Myocyte (in vitro differentiated cells): ENCODE measurements around the gene FAM107A. TPM values are rescaled to one million over a fixed set of nuclear protein-coding genes. Genes with fewer than 3 reads are reported as not detected.

Experiments
- DNase-seq: peaks from one replicate; pipeline ENCODE4 v3.0.0-alpha.2; 2012; ENCODE audit warnings: low read depth
- total RNA-seq: library from RNA; depleted of rRNA; stranded (reverse); fragments of >200 nt; gene quantifications from 2 replicates; pipeline ENCODE4 v1.2.3, GENCODE V29; 2014

Gene FAM107A
- total RNA-seq, 1 donor from 2014 or later = not detected

DNA sequence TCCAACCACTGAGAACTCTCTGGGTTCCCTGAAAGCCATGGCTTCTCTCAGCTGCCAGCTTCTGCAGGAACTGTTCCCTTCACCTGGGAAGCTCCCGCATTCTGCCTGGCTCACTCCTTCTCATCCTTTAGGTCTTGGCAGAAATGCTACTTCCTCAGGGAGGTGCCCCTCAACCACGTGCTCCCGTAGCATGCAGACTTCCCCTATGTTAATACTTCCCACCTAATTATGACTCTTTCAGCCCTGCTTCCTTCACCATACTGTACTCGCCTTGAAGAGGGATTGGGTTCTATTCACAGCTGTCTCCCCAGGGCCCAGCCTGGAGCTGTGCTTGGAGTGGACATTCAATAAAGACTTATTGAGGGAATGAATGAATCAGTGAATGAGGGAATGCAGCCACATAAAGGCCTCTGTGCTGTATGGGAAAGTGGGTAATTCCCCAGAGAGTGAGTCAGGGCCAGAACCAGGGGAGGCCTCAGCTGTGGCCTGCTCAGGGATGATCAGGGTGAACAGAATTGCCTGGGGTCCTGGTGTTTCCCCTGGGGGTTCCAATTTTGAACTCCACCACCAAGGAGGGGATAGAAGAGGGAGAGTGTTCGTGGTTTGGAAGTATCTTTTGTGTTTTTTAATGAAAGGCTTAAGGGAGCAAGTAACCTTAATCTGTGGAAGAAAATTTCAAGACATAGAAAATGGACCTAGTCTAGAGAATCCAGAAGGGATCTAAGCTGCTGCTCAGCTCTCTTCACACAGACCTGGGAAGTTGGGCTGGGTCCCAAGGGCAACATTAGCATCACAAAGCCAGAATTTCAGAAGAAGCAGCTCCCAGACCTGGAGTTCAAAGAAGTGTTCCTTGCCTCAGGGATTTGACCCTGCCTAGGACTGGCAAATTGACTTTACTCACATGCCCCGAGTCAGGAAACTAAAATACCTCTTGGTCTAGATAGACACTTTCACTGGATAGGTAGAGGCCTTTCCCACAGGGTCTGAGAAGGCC, 14.6 kb upstream of the FAM107A start:
- no peak for DNase-seq

- peak; percentile 64 for DNase-seq
These were observed 10.9 kb upstream of the FAM107A start for GRCh38 chr3:58588030-58588614.

GRCh38 chr3:58586776-58587192, 9.6 kb upstream of the FAM107A start:
- no peak for DNase-seq

GRCh38 chr3:58585994-58586393, 8.8 kb upstream of the FAM107A start:
- DNase-seq = no peak

DNA sequence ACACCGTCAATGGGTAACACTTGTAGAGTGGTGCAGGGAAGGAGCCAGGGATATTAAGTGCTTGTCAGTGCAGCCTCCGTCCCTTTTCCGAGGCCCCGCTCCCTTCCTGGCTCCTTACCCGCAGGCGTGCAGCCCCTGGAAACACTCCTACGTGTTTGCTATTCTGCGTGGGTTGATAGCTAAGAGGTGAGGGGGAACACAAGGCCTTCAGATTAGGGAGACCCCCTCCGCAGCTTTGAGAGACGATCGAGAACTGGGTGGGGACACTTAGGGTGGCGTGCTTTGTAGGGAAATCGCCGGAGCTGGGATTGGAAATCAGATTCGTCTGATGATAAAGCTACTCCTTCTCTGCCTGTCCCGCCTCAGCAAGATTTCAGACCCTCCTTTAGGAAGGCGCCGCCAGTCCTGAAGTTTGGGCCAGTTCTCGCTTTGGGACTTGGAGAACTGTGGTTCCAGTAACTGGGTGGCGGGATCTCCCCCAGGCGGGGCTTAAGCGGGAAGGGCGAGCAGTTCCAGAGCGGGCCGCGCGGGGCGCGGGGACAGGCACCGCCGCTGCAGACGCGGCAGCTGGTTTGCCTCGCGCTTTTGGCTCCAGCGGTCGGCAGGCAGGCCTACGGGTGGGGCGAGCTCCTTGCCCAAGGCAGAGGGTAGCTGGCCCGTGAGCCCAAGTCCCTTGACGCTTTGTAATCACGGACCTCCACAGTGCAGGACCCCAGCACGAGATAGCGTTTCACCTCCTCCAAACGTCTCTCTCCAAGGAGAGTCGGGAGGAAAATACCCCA, 8.0 kb upstream of the FAM107A start:
- DNase-seq = peak; percentile 72

- DNase-seq = no peak
These were observed 7.5 kb upstream of the FAM107A start for GRCh38 chr3:58584690-58585004.

DNA sequence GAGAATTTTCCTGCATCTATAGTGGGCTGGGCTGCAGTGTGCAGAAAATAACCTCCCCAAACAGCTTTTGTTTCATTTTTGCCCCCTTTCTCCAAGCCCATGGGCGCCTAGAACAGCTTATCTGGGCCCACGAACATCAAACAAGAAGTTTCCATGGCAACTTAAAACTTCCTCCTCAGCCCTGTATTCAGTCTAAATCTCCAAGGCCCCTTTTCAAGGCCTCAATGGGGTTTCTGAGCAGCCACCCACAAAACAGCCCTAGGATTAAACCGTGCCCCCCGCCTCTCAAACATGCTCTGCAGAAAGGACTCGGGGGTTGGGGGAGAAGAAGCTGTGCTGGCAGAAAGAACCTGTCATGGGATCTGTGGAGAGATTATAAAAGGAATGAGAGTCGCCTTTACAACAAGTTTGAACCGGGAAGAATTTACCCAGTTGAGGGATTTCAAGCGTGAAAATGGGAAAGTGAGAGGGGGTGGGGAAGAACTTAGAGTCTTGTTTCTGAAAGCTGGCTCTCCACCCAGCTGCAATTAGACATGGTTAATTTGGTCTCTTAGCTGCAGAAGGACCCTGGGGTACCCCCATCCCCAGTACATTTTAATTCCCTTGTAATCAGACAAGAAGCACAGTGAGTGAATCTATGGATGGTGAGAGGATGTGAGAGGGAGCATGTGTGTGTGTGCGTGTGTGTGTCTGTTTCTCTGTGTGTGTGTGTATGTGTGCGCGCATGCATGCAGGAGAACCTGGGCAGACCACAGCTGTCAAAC, 4.3 kb upstream of the FAM107A start:
- no peak for DNase-seq

DNA sequence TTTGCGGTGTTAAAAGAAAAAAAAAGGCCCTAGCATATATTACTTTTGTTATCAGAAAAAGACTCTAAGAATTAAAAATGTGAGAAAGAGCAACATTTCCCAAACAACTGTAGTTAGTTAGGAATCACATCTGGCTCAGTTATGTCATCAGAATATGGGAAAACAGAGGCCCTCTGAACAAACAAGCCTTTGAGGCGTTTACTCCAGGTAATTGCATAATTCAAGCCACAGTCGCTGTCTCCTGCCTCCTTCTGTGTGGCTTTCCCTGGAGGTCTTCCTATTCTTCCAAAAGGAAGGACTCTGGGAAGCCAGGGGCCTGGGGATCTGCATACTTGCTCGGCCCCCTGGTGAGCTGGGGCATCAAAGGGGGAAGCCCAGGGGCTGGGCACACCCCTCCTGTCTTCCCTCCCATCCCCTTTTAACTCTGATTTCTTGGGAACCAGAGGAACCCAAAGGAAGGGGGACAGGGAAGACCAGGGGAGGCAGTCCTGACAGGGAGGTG, 3.7 kb upstream of the FAM107A start:
- DNase-seq = no peak

DNA sequence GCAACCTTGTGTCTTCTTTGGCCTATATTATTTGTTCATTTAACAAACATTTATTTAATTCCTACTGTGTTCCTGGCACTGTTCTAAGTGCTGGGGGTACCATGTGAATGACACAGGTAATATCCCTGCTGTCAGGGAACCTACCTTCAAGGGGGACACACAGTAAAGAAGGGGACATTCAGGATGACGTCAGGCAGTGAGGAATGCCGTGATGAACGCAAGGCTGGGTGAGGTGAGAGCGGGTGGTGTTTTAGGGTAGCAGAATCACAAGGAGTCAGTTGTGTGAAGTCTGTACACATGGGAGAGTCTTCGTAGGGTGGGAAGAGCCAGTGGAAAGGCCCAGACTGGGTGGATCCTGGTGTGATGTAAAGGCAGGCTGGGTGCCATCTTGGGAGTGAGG, 1.7 kb upstream of the FAM107A start:
- no peak for DNase-seq

DNA sequence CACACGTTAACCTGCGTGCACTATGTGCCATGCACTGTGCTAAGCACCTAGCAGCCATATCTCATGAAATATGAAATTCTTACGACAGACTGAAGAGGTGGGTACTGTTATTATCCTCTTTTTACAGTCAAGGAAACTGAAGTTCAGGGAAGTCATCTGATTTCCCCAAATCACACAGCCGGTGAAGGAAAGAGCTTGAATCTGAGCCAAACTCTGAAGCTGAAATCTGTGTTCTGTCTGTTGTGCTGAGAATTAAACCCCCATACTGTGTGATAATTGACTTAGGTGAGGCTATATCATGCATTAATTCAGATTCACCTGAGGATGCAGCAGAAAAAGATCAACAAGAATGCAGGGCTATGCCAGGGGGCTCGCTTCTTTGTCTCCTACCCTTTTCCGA, 475 bp downstream of the FAM107A start:
- DNase-seq = no peak

DNA sequence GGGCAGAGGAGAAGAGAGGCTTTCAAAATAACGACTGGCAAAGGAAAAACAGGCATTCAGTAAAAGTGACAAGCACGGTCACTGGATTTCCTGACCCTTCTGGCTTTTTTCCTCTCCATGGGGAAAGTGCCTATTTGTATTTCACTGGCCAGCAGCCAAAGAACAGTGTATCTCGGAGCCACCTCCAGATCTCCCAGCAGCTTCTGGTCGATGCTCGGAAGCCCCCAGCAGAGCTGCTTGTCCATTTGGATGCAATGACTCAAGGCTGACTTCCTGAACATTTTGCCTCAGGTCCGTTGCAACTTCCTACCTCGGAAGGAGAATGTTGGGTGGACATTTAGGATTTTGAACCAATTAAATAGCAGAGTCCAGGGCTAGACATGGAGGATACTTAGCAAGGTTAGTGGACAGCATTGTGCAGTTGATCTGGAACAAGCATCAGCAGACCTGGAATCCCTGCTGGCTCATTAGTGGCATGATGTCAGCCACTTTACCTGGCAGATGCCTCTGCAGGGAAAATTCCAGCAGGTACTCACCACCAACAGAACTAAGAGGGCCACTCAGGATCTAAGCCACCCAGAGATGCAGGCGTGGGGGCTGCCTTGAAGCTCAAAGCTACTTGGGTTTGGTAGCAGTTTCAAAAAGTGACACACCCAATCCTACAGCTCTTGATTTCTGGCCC, 1.1 kb downstream of the FAM107A start:
- DNase-seq = no peak

DNA sequence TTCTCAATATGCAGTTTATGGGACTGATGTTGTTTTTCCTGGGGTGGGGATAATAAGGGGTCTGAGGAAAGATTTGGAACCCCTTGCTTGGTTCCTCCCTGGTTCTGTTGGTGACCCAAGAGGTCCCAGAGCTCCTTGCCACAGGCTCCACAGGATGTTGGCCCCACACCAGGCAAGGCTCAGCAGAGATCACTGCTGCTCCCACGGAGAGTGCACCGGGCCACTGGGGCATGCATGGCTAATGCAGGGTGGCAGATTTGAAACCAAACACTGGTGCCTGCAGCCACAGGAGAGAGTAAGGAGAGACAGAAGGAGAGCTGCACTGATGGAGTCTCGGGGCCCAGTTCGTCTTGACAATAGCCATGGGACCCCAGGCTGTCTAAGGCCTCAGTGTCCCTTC, 2.5 kb downstream of the FAM107A start:
- DNase-seq = no peak

GRCh38 chr3:58574106-58574505, 3.1 kb downstream of the FAM107A start:
- DNase-seq = no peak

- DNase-seq = no peak
These were observed 3.6 kb downstream of the FAM107A start for GRCh38 chr3:58573640-58574039.

DNA sequence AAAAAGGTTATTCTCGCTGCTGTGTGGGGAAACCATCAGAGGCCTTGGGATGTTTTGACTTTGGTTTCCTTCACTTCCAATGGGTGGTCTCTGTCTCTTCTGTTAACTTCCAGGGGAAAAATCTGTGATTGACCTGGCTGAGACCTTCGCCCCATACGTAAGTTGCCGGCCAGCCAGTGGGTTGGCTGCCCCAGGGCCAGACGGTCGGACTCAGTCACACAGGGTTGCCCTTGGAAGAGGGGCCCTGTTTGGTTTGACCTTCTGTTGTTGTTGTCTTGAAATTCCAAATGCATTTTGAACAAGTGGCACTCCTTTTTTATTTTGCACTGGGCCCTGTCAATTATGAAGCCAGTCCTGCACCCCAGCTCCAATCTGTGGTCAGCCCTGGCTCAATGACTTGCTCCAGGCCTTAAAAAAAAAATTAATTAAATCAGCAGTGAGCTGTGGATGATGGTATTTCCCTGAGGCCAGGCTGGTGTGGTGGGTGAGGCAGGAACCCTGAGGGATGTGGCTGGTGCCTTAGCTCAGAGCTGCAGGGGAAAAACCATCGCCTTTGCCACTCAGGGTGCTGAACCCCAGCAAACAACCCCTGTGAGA, 4.5 kb downstream of the FAM107A start:
- peak; percentile 17 for DNase-seq

- DNase-seq = no peak
These were observed 5.1 kb downstream of the FAM107A start for GRCh38 chr3:58572013-58572633.

DNA sequence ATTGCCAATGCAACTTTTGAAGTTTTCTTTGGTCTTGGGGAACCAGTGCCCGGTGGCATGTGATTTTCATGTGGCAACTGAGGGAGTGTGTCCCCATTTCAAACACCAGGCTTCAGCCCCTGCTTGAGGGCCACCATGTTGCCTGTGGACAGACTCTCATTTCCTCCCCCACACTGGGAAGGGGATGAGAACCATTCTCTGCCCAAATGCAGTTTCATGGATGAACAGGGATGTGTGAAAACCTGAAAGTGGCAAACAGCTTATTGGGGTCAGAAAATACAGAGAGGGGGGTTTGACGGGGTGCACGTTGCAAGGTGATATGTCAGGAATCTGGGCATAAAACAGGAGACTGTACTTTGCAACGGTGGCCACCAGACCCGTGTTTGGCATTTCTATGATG, 6.3 kb downstream of the FAM107A start:
- no peak for DNase-seq

DNA sequence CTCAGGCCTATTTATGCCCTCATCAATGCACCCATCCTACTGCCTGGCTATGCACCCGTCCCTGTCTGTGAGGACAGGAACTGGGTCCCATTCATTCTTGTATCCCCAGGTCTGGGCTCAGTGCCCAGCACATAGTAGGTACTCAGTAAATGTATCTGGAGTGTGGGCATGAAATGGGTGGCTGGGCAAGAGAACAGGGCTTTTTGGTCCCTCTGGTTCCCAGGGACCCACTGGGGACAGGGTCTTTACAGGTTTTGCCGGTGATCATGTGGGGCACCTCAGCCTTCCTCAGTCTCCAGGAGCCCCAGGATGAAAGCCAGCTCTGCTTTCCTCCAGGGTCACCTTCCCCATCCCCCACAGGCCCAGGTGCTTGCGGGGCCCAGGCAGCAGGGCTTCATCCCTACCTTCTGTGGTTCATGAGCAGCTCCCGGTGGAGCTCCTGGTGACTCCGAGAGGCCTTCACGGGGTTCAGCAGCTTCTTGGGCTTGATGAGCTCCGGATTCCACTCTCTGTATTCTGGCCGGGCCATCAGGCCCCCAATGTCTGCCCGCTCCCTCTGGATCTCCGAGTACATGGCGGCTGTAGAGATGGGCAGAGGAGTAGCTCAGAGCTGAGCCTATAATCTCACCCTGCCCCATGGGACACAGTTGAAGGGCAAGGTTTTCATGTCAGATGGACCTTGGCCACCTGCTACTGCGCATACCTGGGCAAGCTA, 7.7 kb downstream of the FAM107A start:
- DNase-seq = no peak
